Body of pancreas (tissue), 4 donors: ENCODE measurements around the gene CCL4.

Experiments
- POLR2A ChIP-seq, 3 donors: fragments of 450-650 bp; IDR thresholded peaks; one replicate each; pipeline ENCODE4 v1.6.1; 2016; ENCODE audit warnings: antibody characterized with exemption in 3 of 3, mild to moderate bottlenecking in 2 of 3
- TF ChIP-seq, protein P1 (sequence below), 7 experiments: fragments of 450-650 bp in 4 of 7; fragments of 200-600 bp in 3 of 7; sonication (generic) in 3 of 7; IDR thresholded peaks; one replicate each; pipeline ENCODE4 v1.5.1; 2016 to 2019; ENCODE audit warnings: antibody characterized with exemption in 7 of 7

DNA sequence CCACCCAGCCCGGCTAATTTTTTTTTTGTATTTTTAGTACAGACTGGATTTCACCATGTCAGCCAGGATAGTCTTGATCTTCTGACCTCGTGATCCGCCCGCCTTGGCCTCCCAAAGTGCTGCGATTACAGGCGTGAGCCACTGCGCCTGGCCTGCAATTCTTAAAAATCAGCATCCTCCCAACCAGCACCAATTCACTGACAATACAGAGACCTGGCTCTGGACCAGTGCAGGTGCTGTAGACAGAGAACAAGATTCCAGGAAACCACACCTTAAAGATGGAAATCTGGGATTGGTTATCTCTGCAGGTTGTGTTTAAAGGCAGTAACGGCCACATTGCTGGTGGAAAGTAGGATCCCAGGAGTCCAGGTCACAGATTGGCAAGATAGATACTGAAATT is 39.2 kb downstream of the CCL4 start:
- no peak for TF ChIP-seq POLR2A (IDR thresholded peaks at IDR 0.05)
- TF ChIP-seq, protein P1, sequence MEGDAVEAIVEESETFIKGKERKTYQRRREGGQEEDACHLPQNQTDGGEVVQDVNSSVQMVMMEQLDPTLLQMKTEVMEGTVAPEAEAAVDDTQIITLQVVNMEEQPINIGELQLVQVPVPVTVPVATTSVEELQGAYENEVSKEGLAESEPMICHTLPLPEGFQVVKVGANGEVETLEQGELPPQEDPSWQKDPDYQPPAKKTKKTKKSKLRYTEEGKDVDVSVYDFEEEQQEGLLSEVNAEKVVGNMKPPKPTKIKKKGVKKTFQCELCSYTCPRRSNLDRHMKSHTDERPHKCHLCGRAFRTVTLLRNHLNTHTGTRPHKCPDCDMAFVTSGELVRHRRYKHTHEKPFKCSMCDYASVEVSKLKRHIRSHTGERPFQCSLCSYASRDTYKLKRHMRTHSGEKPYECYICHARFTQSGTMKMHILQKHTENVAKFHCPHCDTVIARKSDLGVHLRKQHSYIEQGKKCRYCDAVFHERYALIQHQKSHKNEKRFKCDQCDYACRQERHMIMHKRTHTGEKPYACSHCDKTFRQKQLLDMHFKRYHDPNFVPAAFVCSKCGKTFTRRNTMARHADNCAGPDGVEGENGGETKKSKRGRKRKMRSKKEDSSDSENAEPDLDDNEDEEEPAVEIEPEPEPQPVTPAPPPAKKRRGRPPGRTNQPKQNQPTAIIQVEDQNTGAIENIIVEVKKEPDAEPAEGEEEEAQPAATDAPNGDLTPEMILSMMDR (IDR thresholded peaks at IDR 0.05) = no peak
